H9 (cell line): ENCODE measurements around the gene CFAP54. TPM values are rescaled to one million over a fixed set of nuclear protein-coding genes. Genes with fewer than 3 reads are reported as not detected.

Experiments used
- DNase-seq: peaks from one replicate; pipeline ENCODE4 v3.0.0-alpha.2; 2017
- H2AFZ ChIP-seq: one replicate; pipeline ENCODE4 v1.6.1; 2013; ENCODE audit warnings: mild to moderate bottlenecking, low read length, control low read depth, moderate library complexity
- H2AK5ac ChIP-seq: 2 replicates; pipeline ENCODE4 v1.6.1; 2013; ENCODE audit warnings: low read length, control low read depth, mixed read lengths; ENCODE audit not compliant: insufficient read length
- H2BK120ac ChIP-seq: one replicate; pipeline ENCODE4 v1.6.1; 2013; ENCODE audit warnings: low read depth, mild to moderate bottlenecking, low read length, control low read depth, inconsistent platforms; ENCODE audit not compliant: poor library complexity, severe bottlenecking
- H2BK12ac ChIP-seq: 2 replicates; pipeline ENCODE4 v1.6.1; 2013; ENCODE audit warnings: low read length, control low read depth, mixed read lengths, low read depth; ENCODE audit not compliant: insufficient read length
- H2BK15ac ChIP-seq: 2 replicates; pipeline ENCODE4 v1.6.1; 2013; ENCODE audit warnings: low read depth, low read length, control low read depth
- H2BK20ac ChIP-seq: one replicate; pipeline ENCODE4 v1.6.1; 2013; ENCODE audit warnings: low read depth, mild to moderate bottlenecking, low read length, control low read depth, inconsistent platforms; ENCODE audit not compliant: poor library complexity, severe bottlenecking
- H2BK5ac ChIP-seq: 2 replicates; pipeline ENCODE4 v1.6.1; 2013; ENCODE audit warnings: low read length, control low read depth, mixed read lengths; ENCODE audit not compliant: insufficient read length
- H3K14ac ChIP-seq: 2 replicates; pipeline ENCODE4 v1.6.1; 2013; ENCODE audit warnings: low read length, control low read depth; ENCODE audit not compliant: insufficient read depth
- H3K18ac ChIP-seq: 2 replicates; pipeline ENCODE4 v1.6.1; 2013; ENCODE audit warnings: low read depth, mild to moderate bottlenecking, mixed read lengths, low read length, control low read depth; ENCODE audit not compliant: insufficient read length
- H3K23ac ChIP-seq: 2 replicates; pipeline ENCODE4 v1.6.1; 2013; ENCODE audit warnings: low read length, control low read depth, mixed read lengths, low read depth; ENCODE audit not compliant: insufficient read length
- H3K23me2 ChIP-seq: 2 replicates; pipeline ENCODE4 v1.6.1; 2013; ENCODE audit warnings: low read depth, mild to moderate bottlenecking, mixed read lengths, low read length, control low read depth; ENCODE audit not compliant: insufficient read length, poor library complexity, severe bottlenecking
- H3K27ac ChIP-seq: 2 replicates; pipeline ENCODE4 v1.5.1; 2013; ENCODE audit warnings: low read length, control low read depth, mixed read lengths, low read depth; ENCODE audit not compliant: insufficient read length
- H3K27me3 ChIP-seq: 2 replicates; pipeline ENCODE4 v1.6.1; 2013; ENCODE audit warnings: low read length, control low read depth, inconsistent platforms; ENCODE audit not compliant: insufficient read depth
- H3K4ac ChIP-seq: 2 replicates; pipeline ENCODE4 v1.6.1; 2013; ENCODE audit warnings: low read depth, mild to moderate bottlenecking, control low read depth, inconsistent platforms, low read length, moderate library complexity
- H3K4me1 ChIP-seq: 2 replicates; pipeline ENCODE4 v1.6.1; 2013; ENCODE audit warnings: low read length, control low read depth, inconsistent platforms; ENCODE audit not compliant: insufficient read depth
- H3K4me2 ChIP-seq: 2 replicates; pipeline ENCODE4 v1.6.1; 2013; ENCODE audit warnings: low read length, control low read depth, mixed read lengths; ENCODE audit not compliant: insufficient read length, insufficient read depth
- H3K56ac ChIP-seq: 2 replicates; pipeline ENCODE4 v1.6.1; 2013; ENCODE audit warnings: low read depth, mild to moderate bottlenecking, mixed read lengths, low read length, control low read depth; ENCODE audit not compliant: insufficient read length
- H3K79me1 ChIP-seq: 2 replicates; pipeline ENCODE4 v1.6.1; 2013; ENCODE audit warnings: low read depth, mild to moderate bottlenecking, moderate library complexity, low read length, control low read depth, inconsistent platforms; ENCODE audit not compliant: insufficient read depth, poor library complexity, severe bottlenecking
- H3K79me2 ChIP-seq: 2 replicates; pipeline ENCODE4 v1.6.1; 2013; ENCODE audit warnings: low read length, control low read depth, inconsistent platforms; ENCODE audit not compliant: insufficient read depth
- H3K9ac ChIP-seq: 2 replicates; pipeline ENCODE4 v1.6.1; 2013; ENCODE audit warnings: low read length, control low read depth, mixed read lengths; ENCODE audit not compliant: insufficient read length; ENCODE audit errors: extremely low read depth
- H3K9me3 ChIP-seq: one replicate; pipeline ENCODE4 v1.6.1; 2013; ENCODE audit warnings: low read depth, low read length, inconsistent platforms; ENCODE audit not compliant: control insufficient read depth
- H3T11ph ChIP-seq: one replicate; pipeline ENCODE4 v1.6.1; 2013; ENCODE audit warnings: mild to moderate bottlenecking, low read length, control low read depth, inconsistent platforms
- H4K20me1 ChIP-seq: one replicate; pipeline ENCODE4 v1.6.1; 2013; ENCODE audit not compliant: control insufficient read depth, insufficient read length, insufficient read depth
- H4K5ac ChIP-seq: 2 replicates; pipeline ENCODE4 v1.6.1; 2013; ENCODE audit warnings: low read depth, mild to moderate bottlenecking, mixed read lengths, low read length, control low read depth; ENCODE audit not compliant: insufficient read length
- H4K8ac ChIP-seq: replicated peaks from 2 replicates; pipeline ENCODE4 v1.6.1; 2013; ENCODE audit warnings: low read length, control low read depth, mixed read lengths, low read depth; ENCODE audit not compliant: insufficient read length
- H4K91ac ChIP-seq: 2 replicates; pipeline ENCODE4 v1.6.1; 2013; ENCODE audit warnings: low read depth, mild to moderate bottlenecking, moderate library complexity, mixed read lengths, low read length, control low read depth; ENCODE audit not compliant: insufficient read length
- H3K27ac Mint-ChIP-seq, 3 experiments: 2 replicates in 2 of 3; 3 replicates in 1 of 3; pipeline ENCODE4 v1.8.0; 2020 to 2021; ENCODE audit warnings: mixed read lengths in 3 of 3, mild to moderate bottlenecking in 1 of 3, moderate library complexity in 1 of 3
- H3K27me3 Mint-ChIP-seq: 2 replicates; pipeline ENCODE4 v1.8.0; 2021; ENCODE audit warnings: low read depth, mild to moderate bottlenecking, moderate library complexity, mixed read lengths
- H3K36me3 Mint-ChIP-seq, 3 experiments: 2 replicates in 2 of 3; 3 replicates in 1 of 3; pipeline ENCODE4 v1.8.0; 2020 to 2021; ENCODE audit warnings: low read depth in 3 of 3, mixed read lengths in 3 of 3; ENCODE audit not compliant: insufficient read depth in 1 of 3
- H3K4me1 Mint-ChIP-seq, 2 experiments: 2 replicates each; pipeline ENCODE4 v1.8.0; 2020; ENCODE audit warnings: mixed read lengths in 2 of 2
- H3K4me3 Mint-ChIP-seq, 2 experiments: 2 replicates in 1 of 2; 3 replicates in 1 of 2; pipeline ENCODE4 v1.8.0; 2020 to 2021; ENCODE audit warnings: mild to moderate bottlenecking in 2 of 2, mixed read lengths in 2 of 2, moderate library complexity in 1 of 2
- H3K9me3 Mint-ChIP-seq, 2 experiments: 2 replicates in 1 of 2; 3 replicates in 1 of 2; pipeline ENCODE4 v1.8.0; 2020; ENCODE audit warnings: mild to moderate bottlenecking in 2 of 2, mixed read lengths in 2 of 2, moderate library complexity in 1 of 2
- WGBS: extraction: QIAGEN DNeasy Blood & Tissue Kit; methylation state at CpG from one replicate; pipeline ENCODE4 v1.1.7; 2013; ENCODE audit warnings: missing lambda C conversion rate, low lambda C conversion rate, mixed read lengths; ENCODE audit not compliant: insufficient read length; ENCODE audit errors: extremely low coverage; 5-methylcytosine and 5-hydroxymethylcytosine counted together
- total RNA-seq: library from RNA; stranded (reverse); gene quantifications from 2 replicates; pipeline ENCODE4 v1.2.1, GENCODE V29; 2021
- TF ChIP-seq, protein P1 (sequence below): fragments of 200-600 bp; sonication (generic); conservative IDR thresholded peaks from 3 replicates; pipeline ENCODE4 v1.8.0; 2021; ENCODE audit warnings: antibody characterized with exemption, mild to moderate bottlenecking

Gene CFAP54
- total RNA-seq, 1 experiment from 2014 or later = 0.24 TPM

- Histone ChIP-seq H3K27ac (no peak overlapping the region), H2BK15ac (no peak overlapping the region), H2BK20ac (no peak overlapping the region), H3T11ph (no peak overlapping the region), H3K79me1 (no peaks in the 10 kb centered on the region), H3K23me2 (no peaks in the 10 kb centered on the region), H4K5ac (no peak overlapping the region), H2AFZ (no peak overlapping the region), H3K4me2 (no peak overlapping the region), H3K4ac (no peak overlapping the region), H4K91ac (no peak overlapping the region), H3K27me3 (no peaks in the 10 kb centered on the region), H3K23ac (no peak overlapping the region), H2BK12ac (no peak overlapping the region), H3K79me2 (no peaks in the 10 kb centered on the region), H2AK5ac (no peak overlapping the region), H3K18ac (no peak overlapping the region), H3K56ac (no peak overlapping the region), H3K14ac (no peak overlapping the region), H2BK5ac (no peak overlapping the region), H2BK120ac (no peak overlapping the region), H3K4me1 (no peaks in the 10 kb centered on the region), H4K8ac (no peak overlapping the region), H3K9ac (no peak overlapping the region), H4K20me1 (no peaks in the 10 kb centered on the region), H3K9me3 (no peaks in the 10 kb centered on the region)
- Mint-ChIP-seq H3K36me3 (no peaks in the 10 kb centered on the region), H3K27me3 (no peaks in the 10 kb centered on the region; the same call in 1 of the 2 replicates), H3K9me3 (no peaks in the 10 kb centered on the region), H3K4me1 (peaks cover 7 to 9% of the 10 kb centered on the region in 2 experiments), H3K4me3 (no peak overlapping the region), H3K27ac (peak overlapping the region in 2 of 3 experiments; percentile 30 to 71; a peak in 3 of 7 replicates)
- TF ChIP-seq, protein P1, sequence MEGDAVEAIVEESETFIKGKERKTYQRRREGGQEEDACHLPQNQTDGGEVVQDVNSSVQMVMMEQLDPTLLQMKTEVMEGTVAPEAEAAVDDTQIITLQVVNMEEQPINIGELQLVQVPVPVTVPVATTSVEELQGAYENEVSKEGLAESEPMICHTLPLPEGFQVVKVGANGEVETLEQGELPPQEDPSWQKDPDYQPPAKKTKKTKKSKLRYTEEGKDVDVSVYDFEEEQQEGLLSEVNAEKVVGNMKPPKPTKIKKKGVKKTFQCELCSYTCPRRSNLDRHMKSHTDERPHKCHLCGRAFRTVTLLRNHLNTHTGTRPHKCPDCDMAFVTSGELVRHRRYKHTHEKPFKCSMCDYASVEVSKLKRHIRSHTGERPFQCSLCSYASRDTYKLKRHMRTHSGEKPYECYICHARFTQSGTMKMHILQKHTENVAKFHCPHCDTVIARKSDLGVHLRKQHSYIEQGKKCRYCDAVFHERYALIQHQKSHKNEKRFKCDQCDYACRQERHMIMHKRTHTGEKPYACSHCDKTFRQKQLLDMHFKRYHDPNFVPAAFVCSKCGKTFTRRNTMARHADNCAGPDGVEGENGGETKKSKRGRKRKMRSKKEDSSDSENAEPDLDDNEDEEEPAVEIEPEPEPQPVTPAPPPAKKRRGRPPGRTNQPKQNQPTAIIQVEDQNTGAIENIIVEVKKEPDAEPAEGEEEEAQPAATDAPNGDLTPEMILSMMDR = peak; percentile 50; the same call in 2 of the 3 replicates
- no CpG with 5 or more reads among the region's 2 CpGs for WGBS
- peak; percentile 72 for DNase-seq
Measured at GRCh38 chr12:96710127-96710745, 220.9 kb downstream of the CFAP54 start.
